ENCODE results near the gene PDE8A.
"Not testable (repeated sequence)": the region's sequence is repeated elsewhere in the genome, so short reads cannot be mapped to it uniquely, and the experiment has no call there.

PDE8A gene

GRCh38 chr15:85011724-85012123 lies 30.1 kb downstream of the PDE8A start:
- DNase-seq = not testable (repeated sequence)

DNA sequence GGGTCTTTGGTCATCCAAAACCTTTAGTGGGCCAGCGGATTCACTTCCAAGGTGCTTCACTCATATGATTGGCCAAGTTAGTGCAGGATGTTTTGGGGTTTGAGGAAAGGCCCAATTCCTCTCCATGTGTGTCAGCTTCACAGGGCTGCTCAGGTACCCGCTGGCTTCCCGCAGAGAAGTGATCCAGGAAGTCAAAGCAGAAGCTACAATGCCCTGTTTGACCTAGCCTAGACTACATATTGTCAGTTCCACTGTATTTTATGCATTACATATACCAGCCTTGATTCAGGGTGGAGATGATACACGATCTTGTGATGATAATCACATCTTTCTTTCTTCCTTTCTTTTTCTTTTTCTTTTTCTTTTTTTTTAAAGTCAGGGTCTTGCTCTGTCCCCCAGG lies 32.1 kb downstream of the PDE8A start:
- DNase-seq = no peak

DNA sequence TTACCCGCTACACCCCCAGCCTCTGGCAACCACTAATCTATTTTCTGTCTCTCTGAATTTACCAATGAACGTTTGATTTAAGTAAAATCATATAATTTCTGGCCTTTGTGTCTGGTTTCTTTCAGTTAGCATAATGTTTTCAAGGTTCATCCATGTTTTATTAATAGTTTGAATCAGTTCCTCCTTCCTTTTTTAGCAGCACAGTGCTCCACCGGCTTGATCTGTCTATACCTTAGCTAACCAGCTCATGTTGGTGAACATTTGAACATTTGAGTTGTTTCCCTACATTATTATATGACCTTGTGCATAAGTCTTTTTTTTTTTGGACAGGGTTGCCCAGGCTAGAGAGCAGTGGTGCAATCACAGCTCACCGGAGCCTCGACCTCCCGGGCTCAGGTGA lies 33.3 kb downstream of the PDE8A start:
- no peak for DNase-seq

DNA sequence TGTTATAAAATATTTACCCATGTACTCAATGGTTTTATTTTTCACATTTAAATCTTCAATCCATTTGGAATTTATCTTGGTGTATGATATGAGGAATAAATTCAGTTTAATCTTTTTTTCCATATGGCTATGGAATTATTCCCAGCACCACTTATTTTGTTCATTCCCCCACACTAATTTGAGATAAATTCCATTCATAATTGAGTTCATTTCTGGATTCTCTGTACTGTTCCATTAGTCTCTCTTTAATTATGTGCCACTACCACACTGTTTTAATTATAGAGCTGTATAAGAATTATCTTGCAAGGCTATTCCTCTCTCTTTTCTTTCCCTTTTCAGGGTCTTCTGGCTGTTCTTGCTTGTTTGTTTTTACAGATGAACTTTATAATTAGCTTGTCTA lies 34.6 kb downstream of the PDE8A start:
- DNase-seq = no peak

GRCh38 chr15:85019815-85020590 lies 38.3 kb downstream of the PDE8A start:
- DNase-seq = no peak

- no peak for DNase-seq
These were observed 39.8 kb downstream of the PDE8A start for GRCh38 chr15:85021409-85021808.

- no peak for DNase-seq
These were observed 41.3 kb downstream of the PDE8A start for GRCh38 chr15:85022860-85023403.

GRCh38 chr15:85024003-85024402 lies 42.3 kb downstream of the PDE8A start:
- no peak for DNase-seq

GRCh38 chr15:85024509-85025336 lies 43.1 kb downstream of the PDE8A start:
- DNase-seq = no peak

DNA sequence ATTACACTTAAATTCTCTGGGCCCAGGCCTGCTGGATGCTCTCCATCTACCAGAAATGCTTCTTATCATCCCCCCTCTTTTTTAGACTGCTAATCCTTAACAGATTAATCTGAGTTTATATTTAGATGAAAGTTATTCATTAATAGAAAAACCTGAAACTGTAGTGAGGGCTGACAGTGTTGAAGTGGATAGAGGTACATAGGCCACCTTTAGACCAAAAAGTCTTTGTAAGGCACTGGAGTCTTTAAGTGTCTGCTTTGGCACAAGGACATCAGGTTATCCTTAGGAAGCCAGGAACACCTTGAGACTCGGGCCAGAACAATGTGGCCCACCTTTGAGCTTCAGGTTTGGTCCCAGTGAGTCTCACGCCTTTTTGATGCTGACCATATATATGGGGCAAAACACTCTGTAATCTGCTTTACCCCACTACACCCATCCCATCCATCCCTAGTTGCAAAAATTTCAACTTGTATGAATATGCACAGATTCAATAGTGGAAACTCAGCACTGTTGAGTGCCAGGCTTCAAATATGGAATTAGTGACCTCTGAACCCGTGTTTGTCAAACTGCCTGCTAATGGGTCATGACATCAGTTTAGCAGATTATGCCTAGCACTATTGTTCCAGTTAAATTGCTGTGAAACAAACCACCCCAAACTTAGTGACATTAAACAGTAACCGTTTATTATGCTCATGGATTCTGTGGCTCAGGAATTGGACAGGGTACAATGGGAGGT lies 44.0 kb downstream of the PDE8A start:
- no peak for DNase-seq

GRCh38 chr15:85026304-85027032 lies 44.8 kb downstream of the PDE8A start:
- DNase-seq = no peak

- no peak for DNase-seq
These were observed 45.4 kb downstream of the PDE8A start for GRCh38 chr15:85027033-85027380.

DNA sequence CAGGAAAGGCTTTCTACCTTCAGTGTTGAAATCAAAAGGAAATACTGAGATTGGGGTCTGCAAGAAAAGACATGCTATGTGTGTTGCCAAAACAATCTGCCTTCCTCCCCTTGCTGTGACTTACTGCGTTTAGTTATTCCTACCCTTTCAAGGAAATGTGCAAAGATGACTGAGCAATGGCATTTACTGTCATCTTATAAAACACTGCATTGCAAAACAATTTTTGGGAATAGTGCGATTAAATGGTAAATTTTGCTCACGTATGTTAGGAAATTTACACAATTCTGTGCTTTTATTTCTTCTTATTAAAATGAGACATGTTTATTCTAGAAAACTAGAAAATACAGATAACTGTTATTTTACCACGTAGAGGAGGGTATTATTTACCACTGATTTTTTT lies 45.8 kb downstream of the PDE8A start:
- no peak for DNase-seq

DNA sequence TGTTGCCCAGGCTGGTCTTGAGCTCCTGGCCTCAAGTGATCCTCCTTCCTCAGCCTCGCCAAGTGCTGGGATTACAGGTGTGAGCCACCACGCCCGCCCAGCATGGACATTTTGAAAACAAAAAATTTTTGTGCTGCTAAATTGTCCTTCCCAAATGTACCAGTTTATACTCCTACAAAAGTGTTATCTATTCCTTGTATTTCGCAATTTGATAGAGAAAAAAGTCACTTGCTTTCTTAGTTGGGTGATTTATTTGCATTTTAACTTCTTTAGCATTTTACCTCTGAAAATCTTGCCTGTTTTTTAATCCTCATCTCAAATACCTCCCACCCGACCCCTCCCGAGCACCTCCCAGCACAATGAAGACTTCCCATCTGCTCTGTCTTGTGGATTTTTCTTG lies 46.8 kb downstream of the PDE8A start:
- no peak for DNase-seq

DNA sequence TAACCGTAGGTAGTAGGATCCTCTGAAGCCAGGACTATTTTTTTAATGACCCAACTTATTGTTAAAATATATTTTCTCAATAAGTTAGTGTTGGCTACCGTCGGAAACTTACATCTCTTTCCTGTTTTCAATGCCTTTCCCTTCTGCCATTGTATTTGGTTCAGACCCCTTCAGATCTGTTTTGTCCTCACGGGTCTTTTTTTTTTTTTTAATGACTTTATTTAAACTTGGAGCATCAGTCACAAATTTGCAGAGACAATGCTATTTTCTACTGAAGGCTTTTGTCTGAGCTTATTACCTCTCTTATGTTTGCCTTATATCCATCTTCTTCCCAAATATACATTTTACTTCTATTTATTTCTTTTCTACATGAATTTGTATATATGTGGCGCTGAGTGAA lies 47.6 kb downstream of the PDE8A start:
- DNase-seq = no peak

DNA sequence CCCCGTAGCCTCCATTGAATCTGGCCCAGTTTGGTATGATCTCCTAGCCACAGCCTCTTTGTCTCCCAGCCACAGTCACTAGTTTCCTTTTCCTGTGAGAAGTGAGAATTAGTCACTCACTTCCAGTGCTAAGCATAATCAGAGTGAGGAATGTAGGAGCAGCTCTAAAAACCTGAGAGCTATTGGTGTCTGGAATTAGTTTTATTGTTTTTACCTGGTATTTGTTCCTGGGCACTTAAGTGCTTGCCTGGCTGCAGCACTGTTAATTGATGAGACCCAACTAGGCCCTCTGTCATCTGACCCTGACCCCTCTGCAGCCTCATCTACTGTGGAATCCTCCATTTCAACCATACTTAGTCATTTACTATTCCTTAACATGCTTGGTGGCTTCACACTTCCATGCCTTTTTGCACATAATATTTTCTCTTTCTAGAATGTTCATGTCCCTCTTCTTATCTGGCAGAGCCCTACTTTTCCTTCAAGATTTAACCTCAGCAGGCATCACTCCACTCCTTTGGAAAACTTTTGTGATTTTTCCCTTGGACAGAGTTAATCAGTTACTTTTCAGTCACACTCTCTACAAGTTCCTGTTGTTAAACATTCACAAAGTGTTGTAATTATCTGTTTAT lies 48.8 kb downstream of the PDE8A start:
- no peak for DNase-seq

- DNase-seq = no peak
These were observed 49.7 kb downstream of the PDE8A start for GRCh38 chr15:85031086-85031943.

DNA sequence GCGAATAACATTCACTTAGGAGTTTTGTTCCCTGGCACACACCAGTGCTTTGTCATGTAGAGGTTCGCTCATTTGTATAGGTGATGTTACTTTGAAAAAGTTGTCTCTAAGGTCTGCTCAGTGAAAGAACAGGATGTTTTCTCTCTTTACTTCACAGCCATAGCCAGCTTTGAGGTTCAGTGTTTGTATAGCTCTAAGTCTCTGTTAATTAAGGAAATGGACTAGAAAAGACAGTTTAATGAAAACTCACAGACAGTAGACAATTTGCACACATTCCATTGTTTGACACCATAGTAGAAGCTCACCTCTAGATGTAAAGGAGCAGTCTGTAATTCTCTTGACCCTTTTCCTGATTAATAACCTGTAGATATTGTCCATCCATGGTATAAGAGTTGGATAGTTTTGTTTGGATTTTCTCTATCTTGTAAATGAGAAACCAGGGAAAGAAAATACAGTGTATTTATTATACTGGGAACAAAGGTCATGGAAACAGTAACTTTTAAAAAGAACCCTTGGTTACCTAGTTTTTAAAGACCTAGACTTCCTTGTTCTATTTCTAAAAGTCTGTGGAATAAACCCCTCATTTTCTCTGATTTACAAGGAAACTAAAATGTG lies 50.4 kb downstream of the PDE8A start:
- DNase-seq = no peak

- DNase-seq = no peak
These were observed 51.5 kb downstream of the PDE8A start for GRCh38 chr15:85033148-85033547.

DNA sequence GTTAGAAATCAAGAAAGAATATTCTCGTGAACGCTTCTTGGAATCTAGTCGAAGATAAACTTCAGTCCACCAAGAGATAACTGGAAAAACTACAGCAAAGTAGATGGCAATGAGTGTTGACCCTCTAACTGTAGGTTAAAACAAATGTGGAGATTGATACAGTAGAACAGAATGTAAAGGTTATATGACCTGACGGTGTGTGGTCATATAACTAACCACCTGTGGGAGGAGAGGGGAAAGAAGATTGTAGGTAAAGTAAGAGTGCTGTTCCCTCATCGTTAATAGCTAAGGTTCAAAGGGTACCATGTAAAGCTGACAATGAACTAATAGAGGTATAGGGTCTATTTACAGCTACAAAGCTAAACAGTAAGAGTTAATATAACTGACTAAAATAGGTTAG lies 52.6 kb downstream of the PDE8A start:
- no peak for DNase-seq

GRCh38 chr15:85035980-85036379 lies 54.3 kb downstream of the PDE8A start:
- no peak for DNase-seq

Data from CD4-positive, alpha-beta T cell treated with Interleukin-17A for 1 hour (primary cell).